ENCODE measurements around the gene SLC66A2. TPM values are rescaled to one million over a fixed set of nuclear protein-coding genes. Genes with fewer than 3 reads are reported as not detected.

The SLC66A2 gene
- total and polyA plus RNA-seq, 8 donors: 19.6 to 36.1 (median 22.6) TPM

DNA sequence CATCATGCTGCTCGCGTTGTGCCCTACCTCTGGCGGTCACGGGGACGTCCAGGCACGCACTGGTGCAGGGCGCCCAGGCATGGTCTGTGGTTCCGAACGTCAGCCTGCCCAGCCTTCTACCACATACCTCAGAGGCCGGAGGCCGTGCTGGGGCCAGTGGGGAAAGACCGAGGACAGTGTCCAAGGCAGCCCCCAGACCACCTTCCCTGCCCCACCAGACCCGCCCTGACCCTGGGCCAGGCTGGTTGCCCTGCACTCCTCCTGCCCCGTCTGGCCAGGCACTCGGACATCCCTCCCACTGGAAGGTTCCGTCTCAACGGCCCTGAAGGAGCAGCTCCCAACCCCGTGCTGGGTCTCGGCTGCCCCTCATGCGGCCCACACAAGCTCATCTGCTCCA is 32.8 kb downstream of the SLC66A2 start:
- Histone ChIP-seq H3K4me1 (no peaks in the 10 kb centered on the region), H3K27me3 (no peaks in the 10 kb centered on the region), H3K36me3 (peaks cover 0 to 3% (median 0%) of the 10 kb centered on the region in 3 donors), H3K27ac (no peak overlapping the region), H3K9me3 (no peaks in the 10 kb centered on the region), H3K4me3 (no peak overlapping the region)
- DNase-seq (peak in 2 of 6 donors; percentile 12 to 74), FAIRE-seq (no peak), ATAC-seq (no peak)
- TF ChIP-seq, protein P1, sequence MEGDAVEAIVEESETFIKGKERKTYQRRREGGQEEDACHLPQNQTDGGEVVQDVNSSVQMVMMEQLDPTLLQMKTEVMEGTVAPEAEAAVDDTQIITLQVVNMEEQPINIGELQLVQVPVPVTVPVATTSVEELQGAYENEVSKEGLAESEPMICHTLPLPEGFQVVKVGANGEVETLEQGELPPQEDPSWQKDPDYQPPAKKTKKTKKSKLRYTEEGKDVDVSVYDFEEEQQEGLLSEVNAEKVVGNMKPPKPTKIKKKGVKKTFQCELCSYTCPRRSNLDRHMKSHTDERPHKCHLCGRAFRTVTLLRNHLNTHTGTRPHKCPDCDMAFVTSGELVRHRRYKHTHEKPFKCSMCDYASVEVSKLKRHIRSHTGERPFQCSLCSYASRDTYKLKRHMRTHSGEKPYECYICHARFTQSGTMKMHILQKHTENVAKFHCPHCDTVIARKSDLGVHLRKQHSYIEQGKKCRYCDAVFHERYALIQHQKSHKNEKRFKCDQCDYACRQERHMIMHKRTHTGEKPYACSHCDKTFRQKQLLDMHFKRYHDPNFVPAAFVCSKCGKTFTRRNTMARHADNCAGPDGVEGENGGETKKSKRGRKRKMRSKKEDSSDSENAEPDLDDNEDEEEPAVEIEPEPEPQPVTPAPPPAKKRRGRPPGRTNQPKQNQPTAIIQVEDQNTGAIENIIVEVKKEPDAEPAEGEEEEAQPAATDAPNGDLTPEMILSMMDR (IDR thresholded peaks at IDR 0.05): no peak
- intact Hi-C loops (cut with DNase I): no loop called here
- WGBS, 2 donors: 96 to 97% methylated on average over 20 of the region's 20 CpGs

DNA sequence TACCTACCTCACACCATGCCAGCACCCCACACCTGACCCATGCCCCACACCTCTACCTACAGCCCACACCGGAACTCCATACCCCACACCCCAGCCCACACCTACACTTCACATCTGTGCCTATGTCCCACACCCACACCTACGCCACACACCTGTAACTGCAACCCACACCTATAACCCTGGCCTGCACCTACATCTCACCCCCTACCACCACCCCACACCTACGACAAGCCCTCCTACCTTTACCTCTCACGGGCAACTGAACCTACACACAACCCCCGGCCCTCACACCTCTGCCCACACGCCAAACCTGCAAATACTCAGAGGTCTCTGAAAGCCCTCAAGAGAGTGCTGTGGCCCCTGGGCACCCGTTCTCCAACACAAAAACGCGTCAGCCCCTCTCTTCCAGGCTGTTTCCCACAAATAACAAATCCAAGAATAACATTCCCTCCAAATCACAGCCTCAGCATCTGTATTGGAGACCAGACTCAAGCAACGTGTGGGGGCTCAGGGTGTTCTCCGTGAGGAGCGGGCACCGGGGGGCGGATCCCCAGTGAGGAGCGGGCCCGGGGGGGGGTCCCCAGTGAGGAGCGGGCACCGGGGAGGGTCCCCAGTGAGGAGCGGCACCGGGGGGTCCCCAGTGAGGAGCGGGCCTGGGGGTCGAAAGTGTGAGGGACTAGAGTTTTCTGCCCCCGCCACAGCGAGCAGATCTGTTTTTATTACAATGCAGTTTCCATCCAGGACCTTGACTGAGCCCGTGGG is 33.4 kb downstream of the SLC66A2 start:
- intact Hi-C loops (cut with DNase I): no loop called here
- H3K27ac ChIP-seq: no peak overlapping the region
- H3K4me3 ChIP-seq: no peak overlapping the region
- no peaks in the 10 kb centered on the region for H3K9me3 ChIP-seq
- H3K36me3 ChIP-seq: peaks cover 0 to 3% (median 0%) of the 10 kb centered on the region in 3 donors
- ATAC-seq: no peak
- DNase-seq: peak in 3 of 6 donors; percentile 7 to 63 (median 10)
- 94 to 97% methylated on average over 25 of the region's 25 CpGs for WGBS, 2 donors
- no peaks in the 10 kb centered on the region for H3K27me3 ChIP-seq
- H3K4me1 ChIP-seq: no peaks in the 10 kb centered on the region
- FAIRE-seq: no peak
- TF ChIP-seq, protein P1 (IDR thresholded peaks at IDR 0.05): no peak

DNA sequence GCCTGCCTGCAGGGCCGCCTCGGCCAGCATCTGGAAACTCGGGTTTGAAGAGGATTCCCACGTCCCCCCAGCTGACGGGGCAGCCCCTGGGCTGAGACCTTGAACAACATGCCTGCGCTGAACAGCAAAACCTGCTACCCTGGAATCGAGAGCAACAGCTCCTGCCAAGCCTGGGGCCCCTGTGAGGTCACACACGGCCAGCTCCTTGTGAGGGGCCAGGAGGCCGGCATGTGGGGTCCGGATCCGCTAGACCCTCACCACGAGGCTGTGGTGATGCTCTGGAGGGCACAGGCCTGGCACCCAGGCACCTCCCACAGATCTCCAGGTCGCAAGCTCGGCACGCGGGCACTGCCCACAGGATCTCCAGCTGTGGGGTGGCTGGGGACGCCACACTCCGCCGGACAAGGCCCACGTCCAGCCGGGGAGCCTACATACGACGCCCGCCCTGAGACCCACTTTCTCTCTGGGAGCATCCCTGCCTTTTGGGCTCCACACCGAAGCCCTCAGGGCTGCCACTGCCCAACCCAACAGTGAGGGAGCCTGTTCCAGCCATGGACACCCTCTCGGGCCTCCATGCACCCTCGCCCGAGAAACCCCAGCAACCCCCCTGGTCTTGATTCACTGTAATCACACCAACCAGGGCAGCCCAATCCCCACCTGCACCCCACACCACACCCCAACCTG is 34.1 kb downstream of the SLC66A2 start:
- 96% methylated on average over 28 of the region's 28 CpGs for WGBS, 2 donors
- FAIRE-seq (no peak), DNase-seq (peak in 3 of 6 donors; percentile 7 to 64 (median 8)), ATAC-seq (no peak)
- TF ChIP-seq, protein P1 (IDR thresholded peaks at IDR 0.05): no peak
- no peak overlapping the region for H3K27ac ChIP-seq
- H3K36me3 ChIP-seq: peaks cover 0 to 3% (median 0%) of the 10 kb centered on the region in 3 donors
- H3K27me3 ChIP-seq: no peaks in the 10 kb centered on the region
- H3K4me3 ChIP-seq: no peak overlapping the region
- H3K4me1 ChIP-seq: no peaks in the 10 kb centered on the region
- no peaks in the 10 kb centered on the region for H3K9me3 ChIP-seq
- intact Hi-C loops (cut with DNase I): no loop called here

DNA sequence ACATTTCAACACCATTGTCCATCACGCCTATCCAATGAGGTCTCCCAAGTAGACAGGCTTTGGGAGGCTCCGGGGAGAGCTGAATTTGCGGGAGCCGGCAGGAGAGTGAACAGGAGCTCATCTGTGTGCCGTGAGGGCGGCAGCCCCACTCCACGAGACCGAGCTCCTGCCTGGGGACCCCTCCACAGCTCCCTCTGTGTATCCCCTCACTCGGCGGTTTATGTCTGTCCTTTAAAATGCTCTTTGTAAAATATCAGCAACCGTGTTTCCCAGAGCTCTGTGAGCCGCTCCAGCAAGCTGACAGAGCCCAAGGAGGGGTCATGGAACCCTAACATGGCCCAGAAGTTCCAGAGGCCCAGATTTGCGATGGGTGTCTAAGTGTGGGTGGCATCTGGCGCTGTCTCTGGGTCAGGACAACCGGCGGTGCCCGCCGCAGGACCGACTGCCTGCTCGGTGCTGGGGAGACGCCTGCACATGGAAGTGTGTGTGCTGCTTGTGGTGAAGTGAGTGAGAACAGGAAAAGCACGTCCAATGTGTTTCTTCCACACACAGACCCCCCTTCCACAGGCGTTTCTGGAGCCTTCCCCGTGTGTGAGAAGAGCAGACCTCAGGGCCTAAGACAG is 34.8 kb downstream of the SLC66A2 start:
- Histone ChIP-seq H3K9me3 (no peaks in the 10 kb centered on the region), H3K27ac (no peak overlapping the region), H3K4me1 (no peaks in the 10 kb centered on the region), H3K36me3 (peaks cover 0 to 3% (median 0%) of the 10 kb centered on the region in 3 donors), H3K4me3 (no peak overlapping the region), H3K27me3 (no peaks in the 10 kb centered on the region)
- intact Hi-C loops (cut with DNase I): no loop called here
- 96 to 98% methylated on average over 24 of the region's 24 CpGs for WGBS, 2 donors
- DNase-seq (peak in 2 of 6 donors; percentile 4 to 5), ATAC-seq (no peak), FAIRE-seq (no peak)
- TF ChIP-seq, protein P1 (IDR thresholded peaks at IDR 0.05): no peak

All from pancreas (tissue), 10 donors.